HL-60 (cell line): ENCODE measurements around the gene EHBP1L1.

Experiments used
- GABPA ChIP-seq: IDR thresholded peaks from 2 replicates; pipeline ENCODE4 v1.6.1; 2012; ENCODE audit warnings: low read depth
- POLR2AphosphoS5 ChIP-seq: IDR thresholded peaks from 2 replicates; pipeline ENCODE4 v1.6.1; 2012; ENCODE audit warnings: low read depth
- SPI1 ChIP-seq: IDR thresholded peaks from 2 replicates; pipeline ENCODE4 v1.6.1; 2012; ENCODE audit warnings: low read depth, mild to moderate bottlenecking, borderline replicate concordance
- TF ChIP-seq, protein P1 (sequence below): IDR thresholded peaks from one replicate; pipeline ENCODE4 v1.5.1; 2011; ENCODE audit warnings: low read length, control low read depth, inconsistent platforms; ENCODE audit not compliant: insufficient read depth
- TF ChIP-seq, protein P2 (sequence below): IDR thresholded peaks from 2 replicates; pipeline ENCODE4 v1.6.1; 2012; ENCODE audit warnings: low read depth; ENCODE audit not compliant: insufficient replicate concordance

DNA sequence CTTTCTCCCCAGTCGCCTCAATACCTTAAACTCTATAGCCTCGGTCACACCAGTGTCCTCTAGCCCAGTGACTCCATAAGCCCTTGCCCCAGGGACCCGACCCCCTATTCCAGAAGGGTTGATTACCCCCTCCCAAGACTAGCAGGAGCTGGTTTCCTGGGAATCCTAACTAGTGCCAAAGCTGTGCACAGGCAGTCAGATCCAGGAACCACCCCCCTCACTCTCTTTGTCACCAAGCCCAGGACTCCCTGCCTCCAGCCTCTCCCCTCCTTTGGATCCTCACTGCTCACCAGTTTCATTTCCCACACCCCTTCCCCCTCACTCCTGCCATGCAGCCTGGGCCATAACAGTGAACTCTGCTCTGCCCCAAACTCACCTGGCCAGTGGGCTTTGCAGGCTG is 27.5 kb upstream of the EHBP1L1 start:
- TF ChIP-seq, protein P1, sequence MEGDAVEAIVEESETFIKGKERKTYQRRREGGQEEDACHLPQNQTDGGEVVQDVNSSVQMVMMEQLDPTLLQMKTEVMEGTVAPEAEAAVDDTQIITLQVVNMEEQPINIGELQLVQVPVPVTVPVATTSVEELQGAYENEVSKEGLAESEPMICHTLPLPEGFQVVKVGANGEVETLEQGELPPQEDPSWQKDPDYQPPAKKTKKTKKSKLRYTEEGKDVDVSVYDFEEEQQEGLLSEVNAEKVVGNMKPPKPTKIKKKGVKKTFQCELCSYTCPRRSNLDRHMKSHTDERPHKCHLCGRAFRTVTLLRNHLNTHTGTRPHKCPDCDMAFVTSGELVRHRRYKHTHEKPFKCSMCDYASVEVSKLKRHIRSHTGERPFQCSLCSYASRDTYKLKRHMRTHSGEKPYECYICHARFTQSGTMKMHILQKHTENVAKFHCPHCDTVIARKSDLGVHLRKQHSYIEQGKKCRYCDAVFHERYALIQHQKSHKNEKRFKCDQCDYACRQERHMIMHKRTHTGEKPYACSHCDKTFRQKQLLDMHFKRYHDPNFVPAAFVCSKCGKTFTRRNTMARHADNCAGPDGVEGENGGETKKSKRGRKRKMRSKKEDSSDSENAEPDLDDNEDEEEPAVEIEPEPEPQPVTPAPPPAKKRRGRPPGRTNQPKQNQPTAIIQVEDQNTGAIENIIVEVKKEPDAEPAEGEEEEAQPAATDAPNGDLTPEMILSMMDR: no peak
- TF ChIP-seq POLR2AphosphoS5 (no peak), SPI1 (no peak), GABPA (no peak)
- TF ChIP-seq, protein P2, sequence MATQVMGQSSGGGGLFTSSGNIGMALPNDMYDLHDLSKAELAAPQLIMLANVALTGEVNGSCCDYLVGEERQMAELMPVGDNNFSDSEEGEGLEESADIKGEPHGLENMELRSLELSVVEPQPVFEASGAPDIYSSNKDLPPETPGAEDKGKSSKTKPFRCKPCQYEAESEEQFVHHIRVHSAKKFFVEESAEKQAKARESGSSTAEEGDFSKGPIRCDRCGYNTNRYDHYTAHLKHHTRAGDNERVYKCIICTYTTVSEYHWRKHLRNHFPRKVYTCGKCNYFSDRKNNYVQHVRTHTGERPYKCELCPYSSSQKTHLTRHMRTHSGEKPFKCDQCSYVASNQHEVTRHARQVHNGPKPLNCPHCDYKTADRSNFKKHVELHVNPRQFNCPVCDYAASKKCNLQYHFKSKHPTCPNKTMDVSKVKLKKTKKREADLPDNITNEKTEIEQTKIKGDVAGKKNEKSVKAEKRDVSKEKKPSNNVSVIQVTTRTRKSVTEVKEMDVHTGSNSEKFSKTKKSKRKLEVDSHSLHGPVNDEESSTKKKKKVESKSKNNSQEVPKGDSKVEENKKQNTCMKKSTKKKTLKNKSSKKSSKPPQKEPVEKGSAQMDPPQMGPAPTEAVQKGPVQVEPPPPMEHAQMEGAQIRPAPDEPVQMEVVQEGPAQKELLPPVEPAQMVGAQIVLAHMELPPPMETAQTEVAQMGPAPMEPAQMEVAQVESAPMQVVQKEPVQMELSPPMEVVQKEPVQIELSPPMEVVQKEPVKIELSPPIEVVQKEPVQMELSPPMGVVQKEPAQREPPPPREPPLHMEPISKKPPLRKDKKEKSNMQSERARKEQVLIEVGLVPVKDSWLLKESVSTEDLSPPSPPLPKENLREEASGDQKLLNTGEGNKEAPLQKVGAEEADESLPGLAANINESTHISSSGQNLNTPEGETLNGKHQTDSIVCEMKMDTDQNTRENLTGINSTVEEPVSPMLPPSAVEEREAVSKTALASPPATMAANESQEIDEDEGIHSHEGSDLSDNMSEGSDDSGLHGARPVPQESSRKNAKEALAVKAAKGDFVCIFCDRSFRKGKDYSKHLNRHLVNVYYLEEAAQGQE: no peak
